Measurements from ENCODE around the gene CHRNA1. TPM values are rescaled to one million over a fixed set of nuclear protein-coding genes. Genes with fewer than 3 reads are reported as not detected.

Gene CHRNA1
- total and polyA plus RNA-seq, 10 of the 15 experiments (the other 5 are each of a cell fraction or from before 2014, with no cell fraction given): 0.05 to 0.14 TPM; not detected in 8

- TF ChIP-seq RAD21 (IDR thresholded peaks at IDR 0.05; ENCODE audit: insufficient read depth, low read depth, low read length): no peak
- no peak for TF ChIP-seq SMAD1 (IDR thresholded peaks at IDR 0.05; ENCODE audit: low read depth, partially characterized antibody)
- TF ChIP-seq ATF7 (IDR thresholded peaks at IDR 0.05; ENCODE audit: low read depth): peak; percentile 48
- no peak for TF ChIP-seq SUZ12 (IDR thresholded peaks at IDR 0.05; ENCODE audit: unreplicated experiment)
- TF ChIP-seq RAD51 (IDR thresholded peaks at IDR 0.05): no peak
- TF ChIP-seq ATF3 (IDR thresholded peaks at IDR 0.05; ENCODE audit: borderline replicate concordance, extremely low read depth, low read depth, low read length): 0 out of 2 replicates have a peak, but pooled peaks have one; percentile 3
- TF ChIP-seq YBX1 (IDR thresholded peaks at IDR 0.05): no peak
- TF ChIP-seq IKZF2 (IDR thresholded peaks at IDR 0.05): peak; percentile 34 to 71; a peak in 3 of 4 replicates
- no peak for TF ChIP-seq HDAC2 (IDR thresholded peaks at IDR 0.05)
- no peak for TF ChIP-seq JUND (IDR thresholded peaks at IDR 0.05; ENCODE audit: low read depth, low read length)
Observed at GRCh38 chr2:174778085-174778981, 14.1 kb upstream of the CHRNA1 start (continued).

GRCh38 chr2:174777347-174778084 lies 13.2 kb upstream of the CHRNA1 start:
- no peak overlapping the region for H3K9ac ChIP-seq (ENCODE audit: control insufficient read depth, insufficient read depth, low read length)
- no peak overlapping the region for H2AFZ ChIP-seq (ENCODE audit: control insufficient read depth, low read depth, low read length)
- ChIA-PET POLR2A (no interaction called here), CTCF (interaction anchor here (4.7 kb wide), 1 partner anchor 28 kb away, joined by 41 read pairs; no protein-coding TSS in a partner anchor), RAD21 (ENCODE audit: unreplicated experiment) (no interaction called here), SMC1A (ENCODE audit: uncharacterized antibody, unreplicated experiment) (interaction anchor here (2.5 kb wide), 1 partner anchor 13 kb away, joined by 9 read pairs; the partner anchor contains the start of gene CHRNA1)
- FAIRE-seq (no peak), DNase-seq (ENCODE audit: low read depth, low spot score) (no peak), ATAC-seq (no peak)
- no peak overlapping the region for H3K27ac ChIP-seq (ENCODE audit: control insufficient read depth, insufficient read depth)
- peaks cover 10% of the 10 kb centered on the region for H3K4me1 ChIP-seq (ENCODE audit: control insufficient read depth, insufficient read depth, low read length)
- WGBS (ENCODE audit: insufficient coverage, insufficient replicate concordance, low lambda C conversion rate, missing lambda C conversion rate): 63% methylated on average over 5 of the region's 5 CpGs
- in situ Hi-C loops (cut with MboI): no loop called here
- no peaks in the 10 kb centered on the region for H3K36me3 ChIP-seq (ENCODE audit: control insufficient read depth in 2 of 2, insufficient read depth in 2 of 2, low read length in 1 of 2)
- BruUV-seq (replicated peaks): no TSS peak
- H3K4me2 ChIP-seq (ENCODE audit: control insufficient read depth, insufficient read depth): no peak overlapping the region
- H3K27me3 ChIP-seq (replicated peaks in 1 of 2; ENCODE audit: control insufficient read depth in 2 of 2, insufficient read depth in 2 of 2, low read length in 1 of 2): no peaks in the 10 kb centered on the region; a peak in 2 of 4 replicates
- H3K9me3 ChIP-seq (replicated peaks; ENCODE audit: control insufficient read depth, insufficient read depth, low read length): no peaks in the 10 kb centered on the region
- H3K4me3 ChIP-seq: no peak overlapping the region
- no peaks in the 10 kb centered on the region for H4K20me1 ChIP-seq (ENCODE audit: control insufficient read depth, insufficient read depth)
- H3K79me2 ChIP-seq (ENCODE audit: control insufficient read depth, insufficient read depth, low read length): no peaks in the 10 kb centered on the region
- intact Hi-C loops (cut with micrococcal nuclease; ENCODE audit: unreplicated experiment): no loop called here
- TF ChIP-seq ESRRA (IDR thresholded peaks at IDR 0.05; ENCODE audit: low read length) (no peak), IRF3 (IDR thresholded peaks at IDR 0.05) (no peak), CEBPB (IDR thresholded peaks at IDR 0.05; ENCODE audit: borderline replicate concordance in 1 of 2, low read depth in 2 of 2, low read length in 2 of 2) (no peak), FOXM1 (IDR thresholded peaks at IDR 0.05; ENCODE audit: low read depth, low read length) (no peak), IKZF2 (IDR thresholded peaks at IDR 0.05) (no peak), HDAC2 (IDR thresholded peaks at IDR 0.05) (no peak), ZZZ3 (IDR thresholded peaks at IDR 0.05; ENCODE audit: control insufficient read depth, insufficient read length, low read depth) (no peak), RAD21 (IDR thresholded peaks at IDR 0.05; ENCODE audit: insufficient read depth, low read depth, low read length) (no peak), ZNF622 (IDR thresholded peaks at IDR 0.05) (no peak)
